SK-N-SH (cell line): ENCODE measurements around the gene POU6F2. TPM values are rescaled to one million over a fixed set of nuclear protein-coding genes. Genes with fewer than 3 reads are reported as not detected.

Experiments used
- CTCF ChIA-PET: fragments of 300-600, 350-600 bp; formaldehyde crosslinking; extraction: SDS; loops from one replicate; lab custom pipeline; 2021; lab: Yijun Ruan, JAX
- POLR2A ChIA-PET: fragments of 350-600 bp; sonication (Branson Sonifier 250); formaldehyde crosslinking; extraction: SDS; loops from one replicate; lab custom pipeline; 2020; ENCODE audit warnings: antibody characterized with exemption, inconsistent platforms; lab: Yijun Ruan, JAX
- DNase-seq: peaks from one replicate; pipeline ENCODE4 v3.0.0; 2012
- H2AFZ ChIP-seq: fragments of 200-600 bp; sonication (generic); 2 replicates; pipeline ENCODE4 v1.8.1; 2016; ENCODE audit warnings: antibody characterized with exemption, mild to moderate bottlenecking, low read depth
- H3F3A ChIP-seq: fragments of 200-600 bp; sonication (generic); replicated peaks from 2 replicates; pipeline ENCODE3; 2016; ENCODE audit warnings: antibody characterized with exemption, mild to moderate bottlenecking; ENCODE audit not compliant: insufficient read depth
- H3K27ac ChIP-seq, 2 experiments: fragments of 200-500 bp in 1 of 2; fragments of 200-600 bp in 1 of 2; sonication (Bioruptor generic) in 1 of 2; sonication (generic), shearing (Covaris generic) in 1 of 2; 2 replicates each; pipeline versions ENCODE4 v1.5.1 to v1.6.1; 2014 to 2016; ENCODE audit warnings: low read depth in 2 of 2, inconsistent platforms in 1 of 2, low read length in 1 of 2, mild to moderate bottlenecking in 1 of 2, mixed read lengths in 1 of 2
- H3K27me3 ChIP-seq: fragments of 200-600 bp; sonication (generic), shearing (Covaris generic); 2 replicates; pipeline ENCODE4 v1.6.1; 2016; ENCODE audit warnings: mixed run types; ENCODE audit not compliant: insufficient read depth
- H3K36me3 ChIP-seq, 2 experiments: fragments of 200-500 bp in 1 of 2; fragments of 200-600 bp in 1 of 2; sonication (Bioruptor generic) in 1 of 2; sonication (generic) in 1 of 2; replicated peaks in 1 of 2; 2 replicates each; pipeline versions ENCODE3 to v1.5.1; 2014 to 2016; ENCODE audit warnings: low read length in 1 of 2, mild to moderate bottlenecking in 1 of 2; ENCODE audit not compliant: insufficient read depth in 2 of 2, control insufficient read depth in 1 of 2
- H3K4me1 ChIP-seq, 2 experiments: fragments of 200-500 bp in 1 of 2; fragments of 200-600 bp in 1 of 2; sonication (Bioruptor generic) in 1 of 2; sonication (generic), shearing (Covaris generic) in 1 of 2; 2 replicates each; pipeline versions ENCODE4 v1.5.1 to v1.6.1; 2014 to 2016; ENCODE audit warnings: low read depth in 1 of 2, low read length in 1 of 2, mixed run types in 1 of 2; ENCODE audit not compliant: insufficient read depth in 2 of 2, control insufficient read depth in 1 of 2
- H3K4me2 ChIP-seq: fragments of 200-600 bp; sonication (generic), shearing (Covaris generic); 2 replicates; pipeline ENCODE4 v1.6.1; 2017; ENCODE audit warnings: mixed run types
- H3K4me3 ChIP-seq, 2 experiments: fragments of 200-500 bp in 1 of 2; fragments of 200-600 bp in 1 of 2; sonication (Bioruptor generic) in 1 of 2; sonication (generic), shearing (Covaris generic) in 1 of 2; 2 replicates each; pipeline versions ENCODE4 v1.5.1 to v1.8.1; 2014 to 2016; ENCODE audit warnings: low read depth in 2 of 2, inconsistent platforms in 1 of 2, low read length in 1 of 2, mild to moderate bottlenecking in 1 of 2, mixed read lengths in 1 of 2, moderate library complexity in 1 of 2
- H3K79me2 ChIP-seq: fragments of 200-600 bp; sonication (generic); 2 replicates; pipeline ENCODE4 v1.8.1; 2017; ENCODE audit warnings: mild to moderate bottlenecking; ENCODE audit not compliant: insufficient read depth
- H3K9ac ChIP-seq: fragments of 200-600 bp; sonication (generic); 2 replicates; pipeline ENCODE4 v1.6.1; 2017; ENCODE audit warnings: mixed run types
- H3K9me2 ChIP-seq: fragments of 200-600 bp; sonication (generic); 2 replicates; pipeline ENCODE4 v1.6.1; 2017; ENCODE audit warnings: mixed run types
- H3K9me3 ChIP-seq: fragments of 200-600 bp; sonication (generic); 2 replicates; pipeline ENCODE4 v1.6.1; 2017; ENCODE audit warnings: mixed run types, mild to moderate bottlenecking, moderate library complexity
- H4K20me1 ChIP-seq: fragments of 200-600 bp; sonication (generic); 2 replicates; pipeline ENCODE4 v1.6.1; 2017; ENCODE audit warnings: mild to moderate bottlenecking, mixed run types; ENCODE audit not compliant: insufficient read depth
- CHD2 ChIP-seq: fragments of 150-350 bp; IDR thresholded peaks from 2 replicates; pipeline ENCODE4 v1.6.1; 2018; ENCODE audit warnings: low read length; ENCODE audit not compliant: partially characterized antibody
- ELF1 ChIP-seq: IDR thresholded peaks from 2 replicates; pipeline ENCODE4 v1.4.0; 2012
- FOSL2 ChIP-seq: IDR thresholded peaks from 2 replicates; pipeline ENCODE4 v1.4.0; 2012; ENCODE audit warnings: low read depth, mild to moderate bottlenecking, moderate library complexity, borderline replicate concordance
- GABPA ChIP-seq: IDR thresholded peaks from 2 replicates; pipeline ENCODE4 v1.4.0; 2012; ENCODE audit warnings: low read depth, mild to moderate bottlenecking
- JUND ChIP-seq: IDR thresholded peaks from 2 replicates; pipeline ENCODE4 v1.4.0; 2012
- NFIC ChIP-seq: IDR thresholded peaks from 2 replicates; pipeline ENCODE4 v1.4.0; 2012; ENCODE audit warnings: borderline replicate concordance
- NRF1 ChIP-seq: IDR thresholded peaks from 2 replicates; pipeline ENCODE4 v1.6.1; 2012; ENCODE audit warnings: low read depth, mild to moderate bottlenecking, low read length
- POLR2AphosphoS5 ChIP-seq: IDR thresholded peaks from 2 replicates; pipeline ENCODE4 v1.6.1; 2012; ENCODE audit warnings: low read depth, low read length
- RFX5 ChIP-seq: IDR thresholded peaks from 2 replicates; pipeline ENCODE4 v1.6.1; 2012; ENCODE audit warnings: mild to moderate bottlenecking, improper control_type of control experiment, low read length
- SMC3 ChIP-seq: IDR thresholded peaks from 2 replicates; pipeline ENCODE4 v1.6.1; 2012; ENCODE audit warnings: low read depth, low read length, improper control_type of control experiment
- TAF1 ChIP-seq: IDR thresholded peaks from 2 replicates; pipeline ENCODE4 v1.6.1; 2012; ENCODE audit warnings: low read depth, mild to moderate bottlenecking, low read length, moderate library complexity, borderline replicate concordance
- YY1 ChIP-seq: IDR thresholded peaks from 2 replicates; pipeline ENCODE4 v1.4.0; 2012; ENCODE audit warnings: low read depth, mild to moderate bottlenecking
- WGBS: methylation state at CpG from one replicate; pipeline ENCODE4 v1.1.6; 2017; ENCODE audit warnings: low lambda C conversion rate; 5-methylcytosine and 5-hydroxymethylcytosine counted together
- polyA plus RNA-seq, 3 experiments: library from polyadenylated mRNA; depleted of rRNA; stranded (reverse); fragments of >200 nt; gene quantifications; 2 replicates each; pipeline ENCODE4 v1.2.3, GENCODE V29; 2012
- TF ChIP-seq, protein P1 (sequence below): IDR thresholded peaks from 2 replicates; pipeline ENCODE4 v1.6.1; 2012; ENCODE audit warnings: mild to moderate bottlenecking, low read depth, low read length, moderate library complexity
- TF ChIP-seq, protein P2 (sequence below): IDR thresholded peaks from 2 replicates; pipeline ENCODE4 v1.4.0; 2012; ENCODE audit warnings: low read depth
- TF ChIP-seq, protein P3 (sequence below): fragments of 200-600 bp; sonication (generic); IDR thresholded peaks from 2 replicates; pipeline ENCODE4 v1.6.1; 2017; ENCODE audit warnings: antibody characterized with exemption, mild to moderate bottlenecking, moderate library complexity
- TF ChIP-seq, protein P4 (sequence below): IDR thresholded peaks from 2 replicates; pipeline ENCODE4 v1.4.0; 2012; ENCODE audit warnings: low read depth, borderline replicate concordance

POU6F2 gene
- polyA plus RNA-seq, 1 of the 3 experiments (the other 2 are of a cell fraction) = under 0.01 TPM

DNA sequence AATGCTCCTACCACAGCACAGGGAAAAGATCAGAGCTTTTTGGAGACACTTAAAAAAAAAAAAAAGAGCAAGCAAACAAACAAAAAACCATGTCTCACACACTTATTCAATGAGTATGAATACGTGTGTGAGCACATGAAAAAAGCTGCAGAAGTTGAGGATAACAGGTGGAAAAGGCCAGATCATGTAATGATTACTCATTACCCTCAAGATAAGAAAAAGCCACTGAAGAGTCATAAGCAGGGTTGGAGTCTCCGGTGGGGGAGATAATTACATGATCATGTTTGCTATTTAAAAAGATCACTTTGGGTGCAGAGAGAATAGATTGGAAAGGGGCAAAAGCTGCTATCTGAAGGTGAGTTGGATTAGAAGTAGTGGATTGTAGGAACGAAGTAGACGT lies 77.0 kb downstream of the POU6F2 start (continued):
- TF ChIP-seq, protein P1, sequence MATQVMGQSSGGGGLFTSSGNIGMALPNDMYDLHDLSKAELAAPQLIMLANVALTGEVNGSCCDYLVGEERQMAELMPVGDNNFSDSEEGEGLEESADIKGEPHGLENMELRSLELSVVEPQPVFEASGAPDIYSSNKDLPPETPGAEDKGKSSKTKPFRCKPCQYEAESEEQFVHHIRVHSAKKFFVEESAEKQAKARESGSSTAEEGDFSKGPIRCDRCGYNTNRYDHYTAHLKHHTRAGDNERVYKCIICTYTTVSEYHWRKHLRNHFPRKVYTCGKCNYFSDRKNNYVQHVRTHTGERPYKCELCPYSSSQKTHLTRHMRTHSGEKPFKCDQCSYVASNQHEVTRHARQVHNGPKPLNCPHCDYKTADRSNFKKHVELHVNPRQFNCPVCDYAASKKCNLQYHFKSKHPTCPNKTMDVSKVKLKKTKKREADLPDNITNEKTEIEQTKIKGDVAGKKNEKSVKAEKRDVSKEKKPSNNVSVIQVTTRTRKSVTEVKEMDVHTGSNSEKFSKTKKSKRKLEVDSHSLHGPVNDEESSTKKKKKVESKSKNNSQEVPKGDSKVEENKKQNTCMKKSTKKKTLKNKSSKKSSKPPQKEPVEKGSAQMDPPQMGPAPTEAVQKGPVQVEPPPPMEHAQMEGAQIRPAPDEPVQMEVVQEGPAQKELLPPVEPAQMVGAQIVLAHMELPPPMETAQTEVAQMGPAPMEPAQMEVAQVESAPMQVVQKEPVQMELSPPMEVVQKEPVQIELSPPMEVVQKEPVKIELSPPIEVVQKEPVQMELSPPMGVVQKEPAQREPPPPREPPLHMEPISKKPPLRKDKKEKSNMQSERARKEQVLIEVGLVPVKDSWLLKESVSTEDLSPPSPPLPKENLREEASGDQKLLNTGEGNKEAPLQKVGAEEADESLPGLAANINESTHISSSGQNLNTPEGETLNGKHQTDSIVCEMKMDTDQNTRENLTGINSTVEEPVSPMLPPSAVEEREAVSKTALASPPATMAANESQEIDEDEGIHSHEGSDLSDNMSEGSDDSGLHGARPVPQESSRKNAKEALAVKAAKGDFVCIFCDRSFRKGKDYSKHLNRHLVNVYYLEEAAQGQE = no peak
- TF ChIP-seq, protein P2, sequence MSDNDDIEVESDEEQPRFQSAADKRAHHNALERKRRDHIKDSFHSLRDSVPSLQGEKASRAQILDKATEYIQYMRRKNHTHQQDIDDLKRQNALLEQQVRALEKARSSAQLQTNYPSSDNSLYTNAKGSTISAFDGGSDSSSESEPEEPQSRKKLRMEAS = no peak
- TF ChIP-seq CHD2 (no peak), JUND (no peak), NFIC (no peak), YY1 (no peak), SMC3 (no peak)
- TF ChIP-seq, protein P3, sequence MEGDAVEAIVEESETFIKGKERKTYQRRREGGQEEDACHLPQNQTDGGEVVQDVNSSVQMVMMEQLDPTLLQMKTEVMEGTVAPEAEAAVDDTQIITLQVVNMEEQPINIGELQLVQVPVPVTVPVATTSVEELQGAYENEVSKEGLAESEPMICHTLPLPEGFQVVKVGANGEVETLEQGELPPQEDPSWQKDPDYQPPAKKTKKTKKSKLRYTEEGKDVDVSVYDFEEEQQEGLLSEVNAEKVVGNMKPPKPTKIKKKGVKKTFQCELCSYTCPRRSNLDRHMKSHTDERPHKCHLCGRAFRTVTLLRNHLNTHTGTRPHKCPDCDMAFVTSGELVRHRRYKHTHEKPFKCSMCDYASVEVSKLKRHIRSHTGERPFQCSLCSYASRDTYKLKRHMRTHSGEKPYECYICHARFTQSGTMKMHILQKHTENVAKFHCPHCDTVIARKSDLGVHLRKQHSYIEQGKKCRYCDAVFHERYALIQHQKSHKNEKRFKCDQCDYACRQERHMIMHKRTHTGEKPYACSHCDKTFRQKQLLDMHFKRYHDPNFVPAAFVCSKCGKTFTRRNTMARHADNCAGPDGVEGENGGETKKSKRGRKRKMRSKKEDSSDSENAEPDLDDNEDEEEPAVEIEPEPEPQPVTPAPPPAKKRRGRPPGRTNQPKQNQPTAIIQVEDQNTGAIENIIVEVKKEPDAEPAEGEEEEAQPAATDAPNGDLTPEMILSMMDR = no peak

DNA sequence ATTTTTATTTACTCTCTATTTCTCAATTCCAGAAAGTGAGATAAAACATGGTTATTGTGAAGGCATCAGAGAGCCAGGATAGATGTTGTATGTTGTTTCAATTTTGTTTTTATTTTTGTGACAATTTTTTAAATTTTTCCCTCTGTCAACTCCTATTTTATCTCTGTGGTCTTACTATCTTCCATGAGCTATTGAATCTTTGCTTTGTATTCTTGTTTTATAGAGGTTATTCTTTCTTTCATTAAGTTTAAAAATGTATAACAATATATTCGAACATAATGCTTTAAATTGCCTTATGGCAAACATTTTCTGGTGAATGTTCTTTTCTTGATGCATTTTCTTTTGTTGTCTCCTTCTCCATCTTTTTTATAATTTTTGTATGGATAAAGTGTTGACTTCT lies 78.4 kb downstream of the POU6F2 start:
- DNase-seq = no peak
- Histone ChIP-seq H3K9me2 (no peaks in the 10 kb centered on the region), H3K36me3 (no peaks in the 10 kb centered on the region), H3K9ac (no peak overlapping the region), H3K4me1 (no peaks in the 10 kb centered on the region), H4K20me1 (no peaks in the 10 kb centered on the region), H3K4me3 (no peak overlapping the region), H3K27me3 (no peaks in the 10 kb centered on the region), H2AFZ (no peak overlapping the region), H3K4me2 (no peak overlapping the region), H3K9me3 (no peaks in the 10 kb centered on the region), H3K79me2 (no peaks in the 10 kb centered on the region), H3F3A (no peaks in the 10 kb centered on the region), H3K27ac (no peak overlapping the region)
- ChIA-PET POLR2A (no interaction called here), CTCF (no interaction called here)
- 0% methylated on average over 1 of the region's 1 CpG for WGBS
- TF ChIP-seq, protein P3 = no peak
- TF ChIP-seq NFIC = no peak
- TF ChIP-seq GABPA = no peak
- TF ChIP-seq ELF1 = no peak
- TF ChIP-seq, protein P4, sequence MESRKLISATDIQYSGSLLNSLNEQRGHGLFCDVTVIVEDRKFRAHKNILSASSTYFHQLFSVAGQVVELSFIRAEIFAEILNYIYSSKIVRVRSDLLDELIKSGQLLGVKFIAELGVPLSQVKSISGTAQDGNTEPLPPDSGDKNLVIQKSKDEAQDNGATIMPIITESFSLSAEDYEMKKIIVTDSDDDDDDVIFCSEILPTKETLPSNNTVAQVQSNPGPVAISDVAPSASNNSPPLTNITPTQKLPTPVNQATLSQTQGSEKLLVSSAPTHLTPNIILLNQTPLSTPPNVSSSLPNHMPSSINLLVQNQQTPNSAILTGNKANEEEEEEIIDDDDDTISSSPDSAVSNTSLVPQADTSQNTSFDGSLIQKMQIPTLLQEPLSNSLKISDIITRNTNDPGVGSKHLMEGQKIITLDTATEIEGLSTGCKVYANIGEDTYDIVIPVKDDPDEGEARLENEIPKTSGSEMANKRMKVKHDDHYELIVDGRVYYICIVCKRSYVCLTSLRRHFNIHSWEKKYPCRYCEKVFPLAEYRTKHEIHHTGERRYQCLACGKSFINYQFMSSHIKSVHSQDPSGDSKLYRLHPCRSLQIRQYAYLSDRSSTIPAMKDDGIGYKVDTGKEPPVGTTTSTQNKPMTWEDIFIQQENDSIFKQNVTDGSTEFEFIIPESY = no peak
- TF ChIP-seq POLR2AphosphoS5 = no peak
- no peak for TF ChIP-seq SMC3
- TF ChIP-seq JUND = no peak
- TF ChIP-seq, protein P1 = no peak
- no peak for TF ChIP-seq TAF1
- no peak for TF ChIP-seq NRF1
- no peak for TF ChIP-seq FOSL2
- no peak for TF ChIP-seq RFX5
- TF ChIP-seq, protein P2 = no peak
- TF ChIP-seq YY1 = no peak
